ENCODE data around the gene CD7.

The CD7 gene

DNA sequence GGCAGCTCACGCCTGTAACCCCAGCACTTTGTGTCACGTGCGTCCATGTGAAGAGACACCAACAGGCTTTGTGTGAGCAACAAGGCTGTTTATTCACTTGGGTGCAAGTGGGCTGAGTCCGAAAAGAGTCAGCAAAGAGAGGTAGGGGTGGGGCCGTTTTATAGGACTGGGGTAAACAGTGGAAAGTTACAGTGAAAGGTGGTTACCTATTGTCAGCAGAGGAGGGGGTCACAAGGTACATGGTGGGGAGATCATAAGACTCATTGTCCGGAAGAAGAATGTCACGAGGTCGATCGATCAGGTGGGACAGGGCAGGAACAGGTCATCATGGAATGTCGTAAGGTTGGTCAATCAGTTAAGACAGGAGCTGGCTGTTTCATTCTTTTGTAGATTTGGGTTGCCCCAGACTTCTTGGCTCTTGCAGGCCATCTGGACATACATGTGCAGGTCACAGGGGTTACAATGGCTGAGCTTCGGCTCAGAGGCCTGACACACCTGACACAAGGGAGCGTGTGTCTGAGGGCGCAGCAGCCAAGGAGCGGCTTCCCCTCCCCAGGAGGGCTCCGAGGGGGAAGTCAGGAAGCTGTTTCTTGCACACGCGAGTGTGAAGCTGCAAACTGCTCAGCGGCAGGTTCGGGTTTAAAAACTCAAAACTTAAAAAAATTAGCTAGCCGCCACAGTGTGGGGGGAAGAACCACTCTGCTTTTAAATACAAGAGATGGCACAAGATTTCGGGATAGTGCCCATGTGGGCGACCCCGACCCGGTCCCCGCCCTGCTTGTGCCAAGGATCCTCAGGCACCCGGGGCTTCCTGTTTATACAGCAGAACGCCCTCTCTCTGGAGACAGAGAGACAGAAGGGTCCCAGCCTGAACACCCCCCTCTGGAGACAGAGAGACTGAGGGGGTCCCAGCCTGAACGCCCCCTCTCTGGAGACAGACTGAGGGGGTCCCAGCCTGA lies 29.2 kb upstream of the CD7 start:
- no peak for DNase-seq

DNA sequence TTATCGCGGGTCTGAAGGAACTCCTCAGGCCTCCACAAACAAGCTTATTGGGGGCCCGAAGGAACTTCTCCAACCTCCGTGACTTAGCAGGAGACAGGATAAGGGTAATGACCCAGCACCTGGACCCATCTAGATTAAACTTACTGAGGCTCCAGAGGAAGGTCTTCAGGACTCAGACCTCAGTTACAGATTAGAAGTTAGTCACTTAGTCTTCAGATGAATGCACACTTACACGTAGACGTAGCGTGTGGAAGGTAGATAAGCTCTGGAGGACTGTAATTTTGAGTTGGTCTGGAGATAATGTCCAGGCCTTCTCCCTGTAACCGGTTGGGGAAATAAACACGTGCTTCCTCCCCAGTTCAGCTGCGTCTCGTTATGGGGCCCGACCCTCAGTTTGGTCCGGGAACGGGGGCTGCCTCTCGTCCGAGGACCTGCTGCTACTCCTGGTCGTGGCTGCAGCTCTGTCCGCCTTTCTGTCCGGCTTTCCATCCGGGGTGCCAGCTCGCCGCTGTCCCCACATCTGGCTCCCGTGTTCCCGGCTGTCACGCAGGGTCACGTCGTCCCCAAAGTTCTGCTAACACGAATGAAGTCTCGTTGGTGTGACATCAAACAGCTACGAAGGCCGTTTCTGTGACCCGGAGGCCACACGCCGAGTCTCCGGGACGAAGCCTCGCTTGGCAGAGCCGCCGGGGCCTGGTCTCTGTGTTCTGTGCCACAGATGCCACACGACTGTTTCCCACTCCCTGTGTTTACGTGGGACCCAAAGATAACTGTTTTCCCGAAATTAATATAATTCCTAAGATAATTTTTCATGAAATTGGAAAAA lies 28.0 kb upstream of the CD7 start:
- no peak for DNase-seq

DNA sequence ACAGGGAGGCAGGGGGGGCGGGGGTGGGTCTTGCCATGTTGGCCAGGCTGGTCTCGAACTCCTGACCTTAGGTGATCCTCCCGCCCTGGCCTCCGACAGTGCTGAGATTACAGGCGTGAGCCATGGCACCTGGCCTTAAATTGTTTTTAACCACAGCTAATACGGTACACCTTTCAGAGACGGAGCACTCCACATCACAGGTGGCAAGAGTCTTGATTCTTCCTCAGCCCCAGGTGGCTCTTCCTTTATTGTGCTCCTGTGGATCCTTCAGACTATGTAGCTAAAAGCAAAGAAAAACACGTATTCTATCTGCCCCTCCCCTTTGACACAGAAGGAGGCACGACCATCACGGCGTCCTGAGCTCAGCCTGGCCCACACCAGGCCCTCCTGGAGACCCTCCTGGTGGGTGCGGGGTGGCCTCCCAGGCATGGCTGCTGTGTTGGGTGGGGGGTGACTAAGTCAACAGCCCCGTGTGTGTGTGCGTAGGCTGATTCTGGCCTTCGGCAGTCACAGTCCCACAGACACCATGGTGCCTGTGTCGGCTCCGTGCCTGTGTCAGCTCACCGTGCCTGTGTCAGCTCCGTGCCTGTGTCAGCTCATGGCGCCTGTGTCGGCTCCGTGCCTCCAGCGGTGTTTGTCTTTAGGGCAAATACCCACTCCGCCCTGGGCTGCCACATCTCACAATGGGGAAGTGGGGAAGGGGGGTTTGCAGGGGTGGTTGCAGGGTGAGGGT lies 26.9 kb upstream of the CD7 start:
- DNase-seq: no peak

DNA sequence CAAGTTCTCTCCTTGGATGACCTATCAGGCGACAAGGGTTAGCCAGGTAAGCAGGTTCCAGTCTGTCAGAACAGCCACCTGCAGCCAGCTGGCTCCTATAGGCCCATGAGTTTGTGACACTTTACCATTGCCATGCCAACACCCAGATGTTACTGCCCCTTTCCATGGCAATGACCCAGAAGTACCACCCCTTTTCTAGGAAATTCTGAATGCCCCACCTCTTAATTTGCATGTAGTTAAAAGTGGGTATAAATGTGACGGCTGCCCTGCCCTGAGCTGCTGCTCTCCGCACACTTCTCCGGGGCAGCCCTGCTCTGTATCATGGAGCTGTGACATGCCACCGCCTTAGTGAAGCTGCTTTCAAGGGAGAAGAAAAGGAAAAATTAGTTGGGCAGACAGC lies 26.2 kb upstream of the CD7 start:
- DNase-seq: no peak

DNA sequence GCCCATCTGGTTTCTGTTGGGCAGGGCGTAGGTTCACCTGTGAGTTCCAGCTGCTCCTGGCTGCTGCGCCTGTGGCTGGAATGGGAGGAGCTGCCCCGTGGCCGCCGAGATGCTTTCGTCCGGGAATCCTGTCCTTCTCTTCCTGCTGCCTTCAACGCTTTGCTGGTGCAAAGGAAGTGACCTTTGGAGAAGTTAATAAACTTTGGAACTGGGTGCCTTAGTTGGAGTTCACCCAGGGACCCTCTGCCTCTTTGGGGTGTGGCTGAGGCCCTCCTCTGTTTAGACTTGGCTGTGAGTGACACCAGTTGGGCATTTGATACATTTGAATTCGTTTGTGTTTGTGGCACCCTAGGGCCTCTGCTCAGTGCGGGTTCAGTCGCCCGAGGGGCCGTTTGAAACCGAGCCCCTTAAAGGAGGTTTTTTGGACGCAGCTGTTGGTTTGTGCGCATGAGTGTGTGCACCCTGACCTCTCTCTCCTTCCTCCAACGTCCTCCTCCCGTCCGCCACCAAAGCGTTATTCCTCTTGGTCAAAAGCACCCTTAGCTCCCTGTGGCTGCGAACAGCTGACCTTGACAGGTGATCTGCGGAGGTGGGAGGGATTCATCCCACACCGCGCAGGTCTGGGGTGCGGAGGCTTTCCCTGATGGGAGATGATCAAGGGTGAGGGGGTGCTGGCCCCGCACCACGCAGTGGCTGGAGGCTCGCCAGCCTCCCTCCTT lies 25.1 kb upstream of the CD7 start:
- no peak for DNase-seq

DNA sequence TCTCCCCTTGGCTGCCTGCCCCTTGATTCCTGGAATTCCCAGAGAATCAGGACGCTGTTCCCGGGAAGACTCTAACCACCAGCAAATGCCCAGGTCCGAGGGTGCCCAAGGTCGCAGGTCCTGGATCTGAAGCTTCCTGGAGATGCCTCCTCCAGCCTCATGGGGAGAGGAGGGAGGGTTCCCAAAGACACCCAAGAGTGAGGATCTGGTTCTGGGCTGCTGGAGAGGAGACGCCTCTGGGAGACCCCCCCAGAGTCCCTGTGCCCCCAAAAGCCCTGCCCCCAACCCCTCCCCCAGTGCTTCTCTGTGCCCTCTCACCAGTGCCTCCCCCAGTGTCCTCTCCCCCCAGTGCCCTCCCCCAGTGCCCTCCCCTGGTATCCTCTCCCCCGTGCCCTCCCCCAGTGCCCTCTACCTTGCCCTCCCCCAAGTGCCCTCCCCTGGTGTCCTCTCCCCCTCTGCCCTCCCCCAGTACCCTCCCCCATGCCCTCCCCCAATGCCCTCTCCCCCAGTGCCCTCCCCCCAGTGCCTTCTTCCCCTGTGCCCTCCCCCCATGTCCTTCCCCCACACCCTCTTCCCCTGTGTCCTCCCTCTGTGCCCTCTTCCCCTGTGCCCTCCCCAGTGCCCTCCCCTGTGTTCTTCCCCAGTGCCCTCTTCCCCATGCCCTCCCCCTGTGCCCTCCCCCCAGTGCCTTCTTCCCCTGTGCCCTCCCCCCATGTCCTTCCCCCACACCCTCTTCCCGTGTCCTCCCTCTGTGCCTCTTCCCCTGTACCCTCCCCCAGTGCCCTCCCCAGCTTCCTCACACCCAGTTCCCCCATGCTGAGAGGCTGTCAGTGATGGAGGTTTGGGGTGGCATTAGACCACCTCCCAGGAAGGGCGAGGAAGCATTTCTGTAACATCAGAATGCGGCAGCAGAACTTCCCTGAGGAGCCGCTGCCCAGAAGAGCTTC lies 22.5 kb upstream of the CD7 start:
- no peak for DNase-seq

DNA sequence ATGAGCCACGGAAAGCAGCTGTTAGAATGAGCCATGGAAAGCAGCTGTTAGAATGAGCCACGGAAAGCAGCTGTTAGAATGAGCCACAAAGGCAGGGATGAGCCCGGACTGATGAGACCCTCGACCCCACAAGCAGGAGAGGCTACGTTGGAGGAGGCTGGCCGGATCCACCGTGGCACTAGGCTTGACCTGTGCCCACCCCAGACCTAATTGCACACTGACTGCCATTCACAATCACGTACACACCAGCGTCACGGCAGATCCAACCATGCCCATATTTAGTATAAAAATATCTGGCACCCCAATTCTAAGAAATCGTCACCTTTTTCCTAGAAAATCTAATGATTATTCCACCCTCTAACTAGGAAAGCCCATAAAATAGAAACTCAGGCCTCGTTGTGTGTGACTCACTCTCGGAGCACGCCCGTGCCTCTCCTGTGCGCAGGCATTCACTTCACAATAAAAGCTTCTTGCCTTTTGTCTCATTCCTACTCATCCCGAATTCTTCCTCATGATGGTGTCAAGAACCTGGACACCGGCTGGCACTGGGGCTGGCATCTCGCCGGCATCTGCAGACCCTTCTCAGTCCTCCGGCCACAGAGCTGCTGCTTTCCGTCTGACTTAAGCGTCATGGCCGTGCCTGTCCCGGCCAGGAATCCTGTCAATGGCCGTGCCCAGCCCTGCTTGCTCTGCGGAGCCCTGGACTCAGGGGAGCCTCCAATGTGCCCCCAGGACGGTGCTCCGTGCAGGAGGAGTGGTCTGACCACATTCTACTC lies 21.6 kb upstream of the CD7 start:
- DNase-seq: no peak

DNA sequence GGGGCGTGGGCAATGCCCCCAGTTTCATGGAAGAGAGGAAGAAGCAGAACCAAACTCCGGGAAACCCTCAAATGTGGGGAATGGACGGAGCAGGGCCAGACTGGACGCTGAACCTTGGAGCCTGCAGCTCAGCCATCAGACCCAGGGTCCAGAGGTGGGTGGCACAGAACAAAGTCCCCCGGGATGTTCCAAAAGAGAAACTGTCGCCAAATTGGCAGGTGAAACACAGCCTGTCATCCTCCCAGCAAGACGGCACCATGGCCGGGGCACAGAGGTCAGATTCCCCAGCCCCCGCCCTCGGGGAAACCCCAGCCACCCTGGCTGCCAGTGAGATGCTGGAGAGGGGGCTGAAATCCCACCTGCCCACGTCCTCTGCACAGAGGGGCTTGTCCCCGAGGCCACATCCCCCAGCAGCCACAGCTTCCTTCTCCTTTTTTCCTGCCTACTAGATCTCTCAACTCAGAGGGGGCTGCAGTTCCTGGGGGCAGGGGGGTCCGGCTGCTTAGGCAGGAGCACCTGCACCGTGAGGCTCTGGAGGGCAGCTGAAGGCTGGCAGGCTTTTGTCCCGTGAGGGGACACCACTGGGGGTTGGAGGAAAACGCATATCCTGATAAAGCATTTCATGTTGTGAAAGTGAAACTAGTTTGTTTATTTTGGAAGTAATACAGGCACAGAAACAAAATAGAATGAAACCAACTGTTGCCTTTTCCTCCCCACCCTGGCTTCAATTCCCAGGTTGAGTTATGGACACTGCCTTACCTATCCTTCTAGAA lies 17.4 kb upstream of the CD7 start:
- peak in 1 of 2 donors; percentile 45 for DNase-seq

DNA sequence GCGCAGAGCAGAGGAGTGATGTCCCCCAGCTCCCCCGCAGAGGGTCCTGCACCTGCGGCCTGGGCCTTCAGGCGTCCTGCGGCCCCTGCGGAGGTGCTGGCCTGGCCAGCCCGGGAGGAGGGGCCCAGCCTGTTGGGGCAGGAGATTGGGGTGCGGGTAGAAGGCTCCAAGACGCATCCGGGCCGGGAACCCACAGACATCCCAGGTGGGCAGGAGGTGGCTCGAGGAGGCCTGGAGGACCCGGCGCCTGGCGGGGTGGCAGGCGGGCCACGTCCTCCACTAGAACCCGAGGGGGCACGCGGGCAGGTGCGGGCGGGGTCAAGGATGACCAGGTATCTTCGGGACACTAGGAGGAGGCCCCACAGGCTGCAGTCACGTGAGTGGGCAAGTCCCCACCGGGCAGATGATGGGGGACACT lies 16.8 kb upstream of the CD7 start:
- no peak for DNase-seq

DNA sequence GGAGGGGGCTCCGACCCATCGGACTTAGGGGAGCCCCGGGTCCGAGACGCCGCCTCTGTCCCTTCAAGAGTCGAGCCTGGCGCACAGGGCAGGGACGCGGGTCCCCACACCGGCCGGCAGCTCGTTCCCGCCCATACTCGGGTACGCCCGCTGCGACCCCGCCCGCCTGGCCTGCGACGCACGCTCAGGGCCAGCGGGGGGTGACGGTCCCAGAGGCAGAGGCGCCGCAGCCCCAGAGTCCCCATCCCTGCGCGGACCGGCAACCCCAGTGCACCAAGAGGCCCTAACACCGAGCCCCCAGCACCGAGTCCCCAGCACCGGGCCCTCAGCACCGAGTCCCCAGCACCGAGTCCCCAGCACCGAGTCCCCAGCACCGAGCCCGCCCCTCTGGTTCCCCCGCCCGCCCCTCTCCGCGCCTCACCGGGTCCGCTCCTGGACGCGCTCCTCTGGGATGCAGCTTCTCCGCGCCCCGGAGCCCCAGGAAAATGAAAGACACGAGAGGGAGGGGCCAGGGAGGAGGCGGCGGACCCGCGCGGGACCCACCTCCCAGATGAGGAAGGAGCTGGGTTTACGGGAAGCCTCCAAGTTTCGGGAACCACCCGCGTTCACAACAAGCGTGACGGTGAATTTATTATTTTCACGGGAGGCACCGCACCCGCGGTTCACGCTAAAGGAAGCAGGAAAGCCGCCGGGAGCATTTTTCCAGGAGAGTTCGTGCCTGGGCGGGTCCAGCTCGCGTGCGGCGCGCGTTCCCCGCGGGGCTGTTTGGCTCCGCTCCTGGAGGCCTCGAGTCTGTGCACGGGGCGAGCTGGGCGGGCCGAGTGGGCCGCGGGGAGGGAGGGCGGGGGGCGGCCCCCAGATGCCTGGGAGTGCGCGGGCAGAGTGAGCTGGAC lies 16.1 kb upstream of the CD7 start, which contains the start of gene SECTM1:
Gene SECTM1, minus strand, starts transcription at position 488 of the 893 bp plus-strand sequence. CDS start 6,526 bp downstream, outside the sequence.
- peak; percentile 61 to 70 for DNase-seq

DNA sequence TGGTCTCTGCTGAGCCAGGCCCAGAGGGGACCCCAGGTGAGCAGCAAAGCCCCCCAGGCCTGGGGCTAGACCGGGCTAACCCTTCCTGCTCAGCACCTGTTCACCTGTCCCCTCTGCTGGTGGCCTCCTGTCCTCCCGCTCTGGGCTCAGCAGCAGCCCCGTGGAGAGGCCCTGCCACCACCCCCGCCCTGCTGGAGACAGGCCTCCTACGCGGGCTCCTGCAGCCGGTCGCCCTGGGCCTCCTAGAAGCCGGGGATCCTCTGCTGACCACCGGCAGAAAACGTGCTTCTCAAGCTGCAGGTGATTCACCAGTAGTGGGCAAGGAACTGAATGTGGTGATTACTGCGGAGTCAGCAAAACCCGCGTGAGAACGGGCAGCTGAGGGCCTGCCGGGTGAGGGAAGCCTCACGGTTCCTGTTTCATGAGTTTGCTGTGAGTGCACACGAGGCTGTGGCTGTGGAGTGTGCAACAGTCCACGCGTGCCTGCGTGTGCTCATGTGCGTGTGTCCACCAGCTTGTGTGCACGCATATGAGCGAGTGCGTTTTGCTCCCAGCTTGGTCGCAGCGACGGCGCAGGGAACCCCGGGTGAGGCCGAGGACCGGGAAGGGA lies 15.4 kb upstream of the CD7 start:
- peak; percentile 45 to 68 for DNase-seq

DNA sequence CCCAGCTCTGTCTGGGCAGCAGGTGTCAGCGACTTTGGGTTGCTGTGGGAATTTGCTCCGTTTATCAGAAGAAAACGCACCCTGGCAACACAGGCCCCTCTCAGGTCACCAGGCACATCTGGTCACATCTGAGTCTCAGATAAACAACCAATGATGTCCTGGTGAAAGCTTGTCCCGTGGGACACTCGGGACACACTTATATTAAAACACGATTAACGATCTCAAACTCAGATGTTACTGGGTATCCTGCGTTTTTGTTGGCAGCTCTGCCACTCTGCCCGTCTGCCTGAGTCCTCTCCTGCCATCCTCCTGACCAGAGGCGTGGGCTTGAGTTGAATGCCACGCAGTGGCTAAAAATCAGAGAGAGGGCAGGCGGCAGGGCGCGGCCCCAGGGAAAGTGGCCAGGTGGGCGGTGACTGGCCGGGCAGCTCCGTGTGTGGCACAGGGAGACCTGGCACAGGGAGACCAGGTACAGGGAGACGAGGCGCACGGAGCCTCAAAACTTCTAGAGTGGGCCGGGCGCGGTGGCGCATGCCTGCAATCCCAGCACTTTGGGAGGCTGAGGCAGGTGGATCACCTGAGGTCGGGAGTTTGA lies 14.0 kb upstream of the CD7 start:
- DNase-seq: no peak

DNA sequence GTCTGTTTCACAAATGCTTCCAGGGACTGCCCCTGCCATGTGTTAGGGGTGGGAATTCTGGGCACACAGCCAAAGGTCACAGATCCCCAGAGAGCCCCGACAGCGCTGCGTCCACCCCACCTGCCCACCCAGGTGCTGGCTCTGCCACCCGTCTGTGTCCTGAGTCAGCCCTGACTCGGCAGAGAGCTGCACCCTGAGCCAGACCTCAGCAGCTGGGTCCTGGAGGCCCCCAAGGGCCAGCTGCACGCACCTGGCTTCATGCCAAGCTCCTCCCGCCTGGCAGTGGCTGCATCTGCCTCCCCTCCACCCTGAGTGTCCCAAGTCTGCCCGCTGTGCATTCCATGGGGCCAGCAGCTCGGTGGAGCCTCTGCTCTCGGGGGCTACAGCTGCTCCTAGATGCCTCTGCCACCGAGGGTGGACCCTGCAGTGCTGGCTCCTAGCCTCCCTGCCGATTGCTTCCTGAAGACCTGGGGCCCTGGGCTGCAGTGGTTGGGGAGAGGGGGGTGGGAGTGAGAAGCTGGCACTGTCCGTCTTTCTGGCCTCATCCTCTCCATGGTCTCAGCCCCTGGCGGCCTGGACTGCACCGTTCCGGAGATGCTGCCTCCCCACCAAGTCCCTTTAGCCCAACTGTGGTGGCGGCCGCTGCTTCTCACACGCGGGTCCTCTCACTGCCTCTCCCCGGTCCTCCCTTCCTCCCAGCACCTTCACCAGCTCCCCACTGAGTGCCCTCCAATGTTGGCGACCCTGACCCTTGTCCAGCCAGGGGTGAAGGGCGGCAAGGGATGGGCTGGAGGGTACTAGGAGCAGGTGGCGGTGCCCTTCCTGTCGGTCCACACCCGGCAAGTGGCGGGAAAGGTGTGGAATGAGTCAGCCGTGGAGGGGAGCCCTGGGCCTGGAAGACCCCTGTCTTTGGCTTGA lies 13.2 kb upstream of the CD7 start:
- DNase-seq: no peak

DNA sequence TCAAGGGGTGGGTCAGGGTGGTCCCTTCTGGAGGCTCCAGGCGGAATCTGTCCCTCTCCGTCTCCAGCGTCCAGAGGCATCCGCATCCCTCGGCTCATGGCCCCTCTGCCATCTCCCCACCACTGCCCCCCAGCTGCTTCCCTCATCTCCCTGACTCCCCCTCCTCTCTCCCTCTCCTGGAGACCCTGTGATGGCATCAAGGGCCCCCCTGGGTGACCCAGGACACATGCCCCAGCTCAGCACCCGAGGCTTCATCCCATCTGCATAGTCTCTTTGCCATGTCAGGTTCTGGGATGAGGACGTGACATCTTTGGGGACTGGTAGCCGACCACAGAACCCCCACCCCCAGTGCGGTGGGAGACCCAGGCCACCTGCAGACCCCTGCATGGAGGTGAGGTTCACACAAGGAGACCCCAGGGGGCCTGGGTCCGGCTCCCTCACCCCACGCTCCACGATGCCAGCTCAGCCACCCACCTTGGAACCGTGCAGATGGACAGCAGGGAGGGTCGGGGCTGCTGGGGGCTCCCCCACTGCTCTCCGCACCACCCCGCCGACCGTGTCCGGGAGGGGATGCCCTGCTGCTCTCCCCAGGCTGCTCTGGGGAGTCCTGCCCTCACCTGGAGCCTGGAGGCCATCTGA lies 12.4 kb upstream of the CD7 start:
- DNase-seq: no peak

DNA sequence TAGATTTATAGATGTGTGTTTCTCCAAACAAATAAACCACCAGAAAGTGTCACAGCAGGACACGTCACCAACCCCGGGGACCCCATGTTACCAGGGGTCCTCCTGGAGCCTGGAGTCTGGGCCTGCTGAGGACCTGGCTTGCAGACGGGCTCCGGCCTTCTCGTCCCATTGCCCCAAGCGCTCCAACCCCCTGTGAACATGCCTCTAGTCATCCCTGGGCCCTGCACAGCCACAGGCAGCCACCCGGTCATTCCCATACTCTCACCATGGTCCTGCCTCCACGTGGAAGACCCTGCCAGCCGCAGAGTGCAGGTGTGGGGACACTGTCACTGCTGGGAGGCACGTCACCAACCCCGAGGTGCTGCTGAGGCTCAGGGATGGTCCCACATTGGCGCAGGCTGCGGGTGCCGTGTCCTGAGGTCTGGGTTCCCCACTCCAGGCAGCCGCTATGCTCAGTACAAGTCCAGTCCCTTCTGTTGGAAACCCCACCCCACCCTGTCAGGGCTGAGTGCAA lies 11.6 kb upstream of the CD7 start:
- no peak for DNase-seq

Measured in CD4-positive, alpha-beta T cell treated with Interferon alpha-2 for 1 hour (primary cell).